Measurements from ENCODE around the gene C10orf90. TPM values are rescaled to one million over a fixed set of nuclear protein-coding genes. Genes with fewer than 3 reads are reported as not detected.

C10orf90 gene
- total and polyA plus RNA-seq, 9 donors: not detected

- DNase-seq: no peak
- 74 to 87% (median 84%) methylated on average over 9 of the region's 9 CpGs for WGBS, 3 donors
- TF ChIP-seq EP300 (IDR thresholded peaks at IDR 0.05) (no peak), POLR2A (IDR thresholded peaks at IDR 0.05) (no peak), CTCF (IDR thresholded peaks at IDR 0.05) (no peak)
- Histone ChIP-seq H3K4me1 (ENCODE audit: insufficient read depth) (no peaks in the 10 kb centered on the region), H3K4me3 (no peak overlapping the region), H3K27me3 (no peaks in the 10 kb centered on the region), H3K36me3 (no peaks in the 10 kb centered on the region), H3K9me3 (no peaks in the 10 kb centered on the region), H3K27ac (no peak overlapping the region)
- intact Hi-C loops (cut with DNase I): no loop called here
Observed at GRCh38 chr10:126663328-126663727, 7.2 kb downstream of the C10orf90 start.

GRCh38 chr10:126661841-126662515 is 8.5 kb downstream of the C10orf90 start:
- Histone ChIP-seq H3K36me3 (no peaks in the 10 kb centered on the region), H3K4me3 (no peak overlapping the region), H3K9me3 (no peaks in the 10 kb centered on the region), H3K4me1 (ENCODE audit: insufficient read depth) (no peaks in the 10 kb centered on the region), H3K27ac (no peak overlapping the region), H3K27me3 (no peaks in the 10 kb centered on the region)
- WGBS, 3 donors: 28 to 44% (median 43%) methylated on average over 4 of the region's 4 CpGs
- intact Hi-C loops (cut with DNase I): no loop called here
- DNase-seq: no peak
- TF ChIP-seq POLR2A (IDR thresholded peaks at IDR 0.05) (no peak), EP300 (IDR thresholded peaks at IDR 0.05) (no peak), CTCF (IDR thresholded peaks at IDR 0.05) (no peak)

GRCh38 chr10:126661356-126661755 is 9.1 kb downstream of the C10orf90 start:
- no peaks in the 10 kb centered on the region for H3K36me3 ChIP-seq
- no peaks in the 10 kb centered on the region for H3K27me3 ChIP-seq
- H3K9me3 ChIP-seq: no peaks in the 10 kb centered on the region
- H3K27ac ChIP-seq: no peak overlapping the region
- 47 to 82% (median 61%) methylated on average over 1 of the region's 1 CpG for WGBS, 3 donors
- TF ChIP-seq CTCF (IDR thresholded peaks at IDR 0.05): no peak
- TF ChIP-seq EP300 (IDR thresholded peaks at IDR 0.05): no peak
- TF ChIP-seq POLR2A (IDR thresholded peaks at IDR 0.05): no peak
- DNase-seq: no peak
- intact Hi-C loops (cut with DNase I): no loop called here
- no peaks in the 10 kb centered on the region for H3K4me1 ChIP-seq (ENCODE audit: insufficient read depth)
- no peak overlapping the region for H3K4me3 ChIP-seq

GRCh38 chr10:126659750-126660149 is 10.7 kb downstream of the C10orf90 start:
- Histone ChIP-seq H3K4me3 (no peak overlapping the region), H3K27me3 (no peaks in the 10 kb centered on the region), H3K27ac (no peak overlapping the region), H3K4me1 (ENCODE audit: insufficient read depth) (no peaks in the 10 kb centered on the region), H3K9me3 (no peaks in the 10 kb centered on the region), H3K36me3 (no peaks in the 10 kb centered on the region)
- intact Hi-C loops (cut with DNase I): no loop called here
- WGBS, 3 donors: 57 to 63% (median 59%) methylated on average over 4 of the region's 4 CpGs
- TF ChIP-seq POLR2A (IDR thresholded peaks at IDR 0.05) (no peak), CTCF (IDR thresholded peaks at IDR 0.05) (no peak), EP300 (IDR thresholded peaks at IDR 0.05) (no peak)
- no peak for DNase-seq

Measured in ovary (tissue), 9 donors.